Choroid plexus epithelial cell (primary cell): Measurements from ENCODE around the gene SAMD1.

Experiments used
- DNase-seq: peaks from one replicate; pipeline ENCODE4 v3.0.0-alpha.2; 2010; ENCODE audit warnings: low read depth
- H3K4me3 ChIP-seq: 2 replicates; pipeline ENCODE4 v1.5.1; 2011; ENCODE audit warnings: low read depth, mild to moderate bottlenecking, control low read depth, low read length, moderate library complexity
- TF ChIP-seq, protein P1 (sequence below): conservative IDR thresholded peaks from 2 replicates; pipeline ENCODE4 v1.5.1; 2011; ENCODE audit warnings: low read depth, mild to moderate bottlenecking, control low read depth, inconsistent platforms, low read length, moderate library complexity

The SAMD1 gene

DNA sequence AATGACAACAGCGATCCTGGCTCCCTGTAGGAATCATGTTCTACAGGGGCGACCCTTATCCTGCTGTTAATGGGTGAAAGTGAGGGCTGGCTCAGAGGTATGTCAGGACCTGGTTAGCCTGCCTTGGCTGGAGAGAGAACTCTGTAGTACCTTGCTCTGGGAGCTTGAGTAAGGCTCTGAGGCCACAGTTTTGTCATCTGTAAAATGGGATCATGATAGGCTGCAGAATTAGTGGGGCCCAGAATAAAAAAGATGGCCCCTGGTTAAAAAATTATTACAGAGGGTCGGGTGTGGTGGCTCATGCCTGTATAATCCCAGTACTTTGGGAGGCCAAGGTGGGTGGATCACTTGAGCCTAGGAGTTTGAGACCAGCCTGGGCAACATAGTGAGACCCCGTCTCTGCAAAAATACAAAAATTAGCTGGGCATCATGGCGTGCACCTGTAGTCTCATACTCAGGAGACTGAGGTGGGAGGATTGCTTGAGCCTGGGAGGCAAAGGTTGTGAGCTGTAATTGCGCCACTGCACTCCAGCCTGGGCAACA is 10.5 kb upstream of the SAMD1 start:
- TF ChIP-seq, protein P1, sequence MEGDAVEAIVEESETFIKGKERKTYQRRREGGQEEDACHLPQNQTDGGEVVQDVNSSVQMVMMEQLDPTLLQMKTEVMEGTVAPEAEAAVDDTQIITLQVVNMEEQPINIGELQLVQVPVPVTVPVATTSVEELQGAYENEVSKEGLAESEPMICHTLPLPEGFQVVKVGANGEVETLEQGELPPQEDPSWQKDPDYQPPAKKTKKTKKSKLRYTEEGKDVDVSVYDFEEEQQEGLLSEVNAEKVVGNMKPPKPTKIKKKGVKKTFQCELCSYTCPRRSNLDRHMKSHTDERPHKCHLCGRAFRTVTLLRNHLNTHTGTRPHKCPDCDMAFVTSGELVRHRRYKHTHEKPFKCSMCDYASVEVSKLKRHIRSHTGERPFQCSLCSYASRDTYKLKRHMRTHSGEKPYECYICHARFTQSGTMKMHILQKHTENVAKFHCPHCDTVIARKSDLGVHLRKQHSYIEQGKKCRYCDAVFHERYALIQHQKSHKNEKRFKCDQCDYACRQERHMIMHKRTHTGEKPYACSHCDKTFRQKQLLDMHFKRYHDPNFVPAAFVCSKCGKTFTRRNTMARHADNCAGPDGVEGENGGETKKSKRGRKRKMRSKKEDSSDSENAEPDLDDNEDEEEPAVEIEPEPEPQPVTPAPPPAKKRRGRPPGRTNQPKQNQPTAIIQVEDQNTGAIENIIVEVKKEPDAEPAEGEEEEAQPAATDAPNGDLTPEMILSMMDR, result no peak
- no peak for DNase-seq
- H3K4me3 ChIP-seq, result no peak overlapping the region

DNA sequence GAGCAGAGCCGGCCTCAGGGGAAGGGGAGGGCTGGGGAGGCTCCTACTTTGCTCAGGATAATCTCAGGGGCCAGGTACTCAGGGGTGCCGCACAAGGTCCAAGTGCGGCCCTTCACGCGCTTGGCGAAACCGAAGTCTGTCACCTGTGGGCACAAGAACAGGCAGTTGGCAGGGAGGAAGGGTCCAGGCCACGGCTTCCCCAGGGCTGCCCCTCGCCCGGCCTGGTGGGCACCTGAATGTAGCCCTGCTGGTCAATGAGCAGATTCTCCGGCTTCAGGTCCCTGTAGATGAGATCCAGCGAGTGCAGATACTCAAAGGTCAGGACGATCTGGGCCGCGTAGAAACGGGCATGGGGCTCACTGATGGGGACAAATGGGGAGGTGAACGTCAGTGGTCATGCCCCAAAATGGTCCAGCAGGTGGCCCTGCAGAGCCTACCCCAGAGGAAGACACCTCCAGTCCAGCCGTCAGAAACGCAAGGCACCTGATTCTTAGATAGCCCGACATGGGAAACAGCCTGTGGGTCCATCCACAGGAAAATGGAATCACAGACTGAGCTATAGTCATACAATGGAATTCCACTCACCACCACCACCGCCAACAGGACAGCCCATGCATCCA is 7.1 kb upstream of the SAMD1 start:
- no peak overlapping the region for H3K4me3 ChIP-seq
- TF ChIP-seq, protein P1, result peak; percentile 38
- DNase-seq, result no peak

DNA sequence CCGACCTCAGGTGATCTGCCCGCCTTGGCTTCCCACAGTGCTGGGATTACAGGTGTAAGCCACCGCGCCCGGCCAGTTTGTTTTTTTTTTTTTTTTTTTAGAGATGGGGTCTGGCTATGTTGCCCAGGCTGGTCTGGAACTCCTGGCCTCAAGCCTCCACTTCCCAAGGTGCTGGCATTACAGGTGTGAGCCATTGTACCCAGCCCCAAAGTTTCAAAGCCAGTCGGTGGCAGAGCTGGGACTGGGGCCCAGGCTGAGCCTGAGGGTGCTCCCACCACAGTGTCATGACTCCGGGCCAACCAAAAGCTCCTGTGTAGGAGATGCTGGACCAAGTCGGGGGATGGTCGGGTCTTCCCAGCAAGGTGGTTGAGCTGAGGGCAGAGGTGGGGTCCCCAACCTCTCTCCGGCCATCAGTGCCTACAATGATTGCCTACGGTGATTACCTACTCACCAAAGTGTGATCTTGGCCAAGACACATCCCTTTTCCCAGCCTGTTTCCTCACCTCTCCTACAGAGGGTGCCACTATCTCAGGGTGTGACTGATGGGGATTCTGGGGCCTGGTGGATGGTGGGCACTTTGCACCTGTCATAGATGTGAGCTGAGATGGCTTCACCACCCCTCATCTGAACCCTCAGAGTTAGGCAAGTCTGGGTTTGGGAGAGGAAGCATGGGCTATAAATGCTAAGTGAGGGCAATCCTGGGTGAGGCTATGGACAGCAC is 5.9 kb upstream of the SAMD1 start:
- DNase-seq, result no peak
- no peak overlapping the region for H3K4me3 ChIP-seq
- TF ChIP-seq, protein P1, result peak; percentile 45

DNA sequence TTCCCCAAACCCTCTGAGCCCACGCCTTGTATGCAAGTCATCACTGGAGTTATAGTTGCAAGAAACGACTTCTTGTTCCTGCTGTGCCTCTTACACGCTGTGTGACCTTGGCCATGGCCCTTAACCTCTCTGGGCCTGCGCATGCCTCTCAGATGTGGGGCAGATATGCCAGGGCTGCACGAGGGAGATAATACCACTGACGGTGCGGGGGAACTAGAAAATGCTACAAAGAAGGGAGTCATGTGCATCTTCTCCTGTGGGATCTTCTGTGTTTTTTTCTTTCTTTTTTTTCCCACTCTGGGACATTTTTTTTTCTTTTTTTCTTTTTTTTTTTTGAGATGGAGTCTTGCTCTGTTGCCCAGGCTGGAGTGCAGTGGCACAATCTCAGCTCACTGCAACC is 4.3 kb upstream of the SAMD1 start:
- DNase-seq, result no peak
- TF ChIP-seq, protein P1, result no peak
- H3K4me3 ChIP-seq, result no peak overlapping the region

DNA sequence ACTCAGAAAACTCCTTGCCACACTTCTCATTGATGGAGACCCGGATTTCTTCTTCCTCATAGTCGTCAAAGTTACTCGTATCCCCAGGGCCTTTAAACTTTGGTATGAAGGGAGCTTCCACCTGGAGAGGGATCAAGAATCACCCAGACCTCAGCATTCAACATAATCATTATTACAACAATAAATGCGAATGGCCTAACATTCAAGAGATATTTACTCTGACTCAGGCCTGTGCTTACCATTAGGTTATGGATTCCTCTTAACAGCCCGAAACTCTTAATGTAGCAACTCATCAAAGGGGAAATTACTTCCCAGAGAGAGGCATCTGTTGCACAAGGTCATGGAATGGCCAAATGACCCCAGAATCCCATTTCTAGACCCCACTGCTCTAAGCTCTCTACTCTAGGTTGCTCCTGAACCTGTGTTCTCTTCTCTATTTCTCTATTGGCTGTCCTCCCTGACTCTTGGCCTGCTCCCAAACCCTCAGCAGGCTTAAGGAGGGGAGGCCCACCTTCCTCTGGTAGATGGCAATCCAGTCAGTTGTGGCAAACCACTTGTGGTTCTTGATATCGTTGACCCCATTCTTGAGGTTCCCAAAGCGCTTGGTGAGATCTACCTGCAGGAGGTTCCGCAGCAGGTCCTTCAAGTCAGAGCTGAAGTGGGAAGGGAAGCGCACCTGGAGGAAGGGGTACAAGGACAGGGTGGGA is 2.7 kb upstream of the SAMD1 start:
- no peak for DNase-seq
- H3K4me3 ChIP-seq, result no peak overlapping the region
- TF ChIP-seq, protein P1, result no peak

DNA sequence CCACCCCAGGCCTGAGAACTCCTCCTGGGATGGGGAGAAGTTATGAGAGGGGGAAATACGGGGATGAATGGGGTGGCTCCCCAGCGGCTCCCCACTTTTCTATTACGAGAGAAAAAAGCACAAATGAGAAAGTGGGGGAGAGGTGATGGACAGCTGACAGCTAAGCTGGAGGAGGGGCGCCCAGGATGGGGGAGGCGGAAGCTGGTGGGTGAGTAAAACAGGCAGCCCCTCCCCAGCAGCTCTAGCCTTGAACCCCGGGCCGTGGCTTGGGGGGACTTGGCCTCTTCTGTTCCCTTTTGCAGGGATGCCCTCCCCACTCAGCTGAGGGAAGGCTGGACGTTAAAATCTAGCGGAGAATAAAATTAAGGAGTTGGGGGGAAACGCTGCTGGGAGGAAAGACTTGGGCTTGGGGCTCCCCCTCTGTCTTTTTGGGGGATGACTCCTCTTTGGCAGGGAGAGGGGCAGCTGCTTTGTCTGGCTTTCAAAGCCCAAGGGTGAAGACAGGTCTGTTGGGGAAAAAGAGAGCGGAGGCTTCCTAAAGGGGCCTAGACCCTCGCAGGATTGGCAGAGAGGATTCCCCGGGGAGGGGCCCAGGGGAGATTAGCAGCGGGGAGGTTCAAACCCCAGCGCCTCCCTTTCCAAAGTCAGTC is 1.4 kb upstream of the SAMD1 start:
- H3K4me3 ChIP-seq, result peak overlapping the region; percentile 64
- no peak for DNase-seq
- TF ChIP-seq, protein P1, result no peak
